Endothelial cell of umbilical vein (primary cell): ENCODE measurements around the gene SMARCC2. TPM values are rescaled to one million over a fixed set of nuclear protein-coding genes. Genes with fewer than 3 reads are reported as not detected.

Experiments
- BruUV-seq: library from RNA; stranded (reverse); fragments of 400-500 nt; replicated peaks from 2 replicates; lab custom pipeline; 2021; lab: Mats Ljungman, UMichigan
- CTCF ChIA-PET: fragments of 300-600, 350-600 bp; sonication (Branson Sonifier 250); formaldehyde crosslinking; loops from one replicate; lab custom pipeline; 2021; ENCODE audit warnings: antibody characterized with exemption, inconsistent platforms; lab: Charles Lee
- POLR2A ChIA-PET: fragments of 300-600, 350-600 bp; sonication (Branson Sonifier 250); formaldehyde crosslinking; loops from one replicate; lab custom pipeline; 2021; ENCODE audit warnings: antibody characterized with exemption, inconsistent platforms; lab: Charles Lee
- DNase-seq: peaks from one replicate; pipeline ENCODE4 v3.0.0-alpha.2; 2011; ENCODE audit warnings: low read depth, low spot score
- FAIRE-seq: peaks from 2 replicates; lab custom pipeline; 2011; peaks lifted over from hg19 to GRCh38; lab: Jason Lieb, UNC
- H2AFZ ChIP-seq: 2 replicates; pipeline ENCODE4 v1.6.0; 2012; ENCODE audit warnings: low read depth, low read length, control low read depth, inconsistent platforms
- H3K27ac ChIP-seq: 2 replicates; pipeline ENCODE4 v1.5.1; 2011; ENCODE audit warnings: low read depth, mild to moderate bottlenecking, control low read depth, low read length, moderate library complexity; ENCODE audit not compliant: insufficient read depth
- H3K27me3 ChIP-seq, 2 experiments: 2 replicates each; pipeline versions ENCODE4 v1.6.0 to v1.6.1; 2011; ENCODE audit warnings: low read length in 2 of 2, mixed read lengths in 1 of 2; ENCODE audit not compliant: control insufficient read depth in 2 of 2, insufficient read depth in 2 of 2
- H3K36me3 ChIP-seq, 2 experiments: 2 replicates in 1 of 2; 3 replicates in 1 of 2; pipeline ENCODE4 v1.5.1; 2011; ENCODE audit warnings: low read length in 2 of 2, mild to moderate bottlenecking in 1 of 2, moderate library complexity in 1 of 2; ENCODE audit not compliant: control insufficient read depth in 2 of 2, insufficient read depth in 2 of 2; ENCODE audit errors: extremely low read depth in 1 of 2
- H3K4me1 ChIP-seq: 3 replicates; pipeline ENCODE4 v1.5.1; 2011; ENCODE audit warnings: mild to moderate bottlenecking, low read length; ENCODE audit not compliant: control insufficient read depth, insufficient read depth; ENCODE audit errors: extremely low read depth
- H3K4me2 ChIP-seq: 2 replicates; pipeline ENCODE4 v1.6.1; 2011; ENCODE audit warnings: low read length, control low read depth, mixed read lengths; ENCODE audit not compliant: insufficient read depth
- H3K4me3 ChIP-seq, 3 experiments: fragments of 200-600 bp in 1 of 3; sonication (generic), shearing (Covaris generic) in 1 of 3; replicated peaks in 1 of 3; 2 replicates each; pipeline ENCODE4 v1.5.1; 2011 to 2016; ENCODE audit warnings: control low read depth in 3 of 3, low read length in 3 of 3, mild to moderate bottlenecking in 2 of 3, inconsistent platforms in 1 of 3, low read depth in 1 of 3, moderate library complexity in 1 of 3; ENCODE audit not compliant: insufficient read depth in 1 of 3
- H3K79me2 ChIP-seq: 2 replicates; pipeline ENCODE4 v1.6.0; 2012; ENCODE audit warnings: low read length, inconsistent platforms; ENCODE audit not compliant: control insufficient read depth, insufficient read depth
- H3K9ac ChIP-seq: replicated peaks from 2 replicates; pipeline ENCODE3; 2011; ENCODE audit warnings: low read length, control low read depth; ENCODE audit not compliant: insufficient read depth; ENCODE audit errors: extremely low read depth
- H3K9me1 ChIP-seq: replicated peaks from 3 replicates; pipeline ENCODE4 v1.6.0; 2011; ENCODE audit warnings: mild to moderate bottlenecking, low read length; ENCODE audit not compliant: control insufficient read depth, insufficient read depth; ENCODE audit errors: extremely low read depth
- H3K9me3 ChIP-seq: replicated peaks from 2 replicates; pipeline ENCODE4 v1.5.1; 2012; ENCODE audit warnings: low read length, inconsistent platforms; ENCODE audit not compliant: control insufficient read depth, insufficient read depth
- H4K20me1 ChIP-seq: replicated peaks from 2 replicates; pipeline ENCODE3; 2011; ENCODE audit warnings: mild to moderate bottlenecking, low read length; ENCODE audit not compliant: control insufficient read depth, insufficient read depth; ENCODE audit errors: extremely low read depth
- CTCF ChIP-seq, 2 donors: IDR thresholded peaks; 1 replicate in 1 of 2; 2 replicates in 1 of 2; pipeline ENCODE4 v1.5.1; 2011; ENCODE audit warnings: low read length in 2 of 2, mild to moderate bottlenecking in 2 of 2, moderate library complexity in 2 of 2, control low read depth in 1 of 2, inconsistent platforms in 1 of 2, low read depth in 1 of 2; ENCODE audit not compliant: insufficient read depth in 1 of 2; ENCODE audit errors: extremely low read depth in 1 of 2
- EZH2 ChIP-seq: IDR thresholded peaks from 2 replicates; pipeline ENCODE4 v1.6.1; 2012; ENCODE audit warnings: borderline replicate concordance, low read depth, mild to moderate bottlenecking, moderate library complexity, low read length, inconsistent platforms; ENCODE audit not compliant: severe bottlenecking
- FOS ChIP-seq: IDR thresholded peaks from 2 replicates; pipeline ENCODE4 v1.6.1; 2011; ENCODE audit warnings: mild to moderate bottlenecking, low read length, moderate library complexity, borderline replicate concordance; ENCODE audit not compliant: insufficient read depth
- GATA2 ChIP-seq: IDR thresholded peaks from 2 replicates; pipeline ENCODE4 v1.7.0; 2011; ENCODE audit warnings: low read depth, mild to moderate bottlenecking, moderate library complexity, mixed read lengths, low read length; ENCODE audit not compliant: insufficient read length, insufficient read depth
- JUN ChIP-seq: IDR thresholded peaks from 2 replicates; pipeline ENCODE4 v1.6.1; 2011; ENCODE audit warnings: borderline replicate concordance, low read depth; ENCODE audit not compliant: insufficient read length, insufficient read depth
- MAX ChIP-seq: IDR thresholded peaks from 2 replicates; pipeline ENCODE4 v1.6.1; 2011; ENCODE audit not compliant: insufficient read depth, insufficient read length
- MYC ChIP-seq: IDR thresholded peaks from one replicate; pipeline ENCODE4 v1.6.1; 2011; ENCODE audit warnings: mild to moderate bottlenecking, low read depth, low read length
- POLR2A ChIP-seq: IDR thresholded peaks from 2 replicates; pipeline ENCODE4 v1.6.1; 2012; ENCODE audit warnings: low read depth, mild to moderate bottlenecking, control low read depth, low read length
- POLR2AphosphoS5 ChIP-seq: IDR thresholded peaks from 2 replicates; pipeline ENCODE4 v1.6.1; 2012; ENCODE audit warnings: low read depth, mild to moderate bottlenecking, control low read depth, low read length, moderate library complexity; ENCODE audit not compliant: insufficient read depth
- dilution Hi-C: fragments of 300-500 bp; cut with MboI; formaldehyde crosslinking; loops from one replicate; pipeline ENCODE4 v1.15.0; 2019; ENCODE audit warnings: low sequenced_read_pairs; ENCODE audit not compliant: extremely low pct_ligation_motif_present
- intact Hi-C: fragments of 100-400 bp; cut with micrococcal nuclease; formaldehyde crosslinking; loops from one replicate; pipeline ENCODE4 v1.10.0; 2022
- polyA plus RNA-seq, 4 experiments: library from polyadenylated mRNA; depleted of rRNA in 3 of 4; stranded (reverse) in 3 of 4; unstranded in 1 of 4; fragments of >200 nt; gene quantifications; 2 replicates each; pipeline versions ENCODE4 v1.2.1 to v1.2.3, GENCODE V29; 2011 to 2012; ENCODE audit warnings: missing spikeins in 1 of 4
- total RNA-seq: library from RNA; stranded (reverse); gene quantifications from 2 replicates; pipeline ENCODE4 v1.2.3, GENCODE V29; 2021

SMARCC2 gene
- total and polyA plus RNA-seq, 2 donors (not counting 3 experiments of a cell fraction or from before 2014, with no cell fraction given) = 51.9 to 121 TPM

GRCh38 chr12:56152132-56152755 is 37.0 kb downstream of the SMARCC2 start, which contains the start of gene MYL6B:
Gene MYL6B (plus strand): TSS chr12:56152587. CDS start chr12:56153919, 1,332 bp downstream.
- Histone ChIP-seq H3K4me2 (peak within 1 kb of the TSS; percentile 71), H3K79me2 (peaks cover 4% of the 10 kb centered on the region), H3K27me3 (no peaks in the 10 kb centered on the region), H3K36me3 (peaks cover 0 to 7% of the 10 kb centered on the region in 2 experiments), H4K20me1 (no peaks in the 10 kb centered on the region), H2AFZ (peak within 1 kb of the TSS; percentile 63), H3K9me3 (no peaks in the 10 kb centered on the region), H3K27ac (peak within 1 kb of the TSS; percentile 51), H3K9me1 (no peaks in the 10 kb centered on the region), H3K4me3 (peak within 1 kb of the TSS; percentile 60 to 78 (median 71)), H3K9ac (peak within 1 kb of the TSS; percentile 76), H3K4me1 (peaks cover 17% of the 10 kb centered on the region)
- FAIRE-seq (peak; percentile 98), DNase-seq (peak; percentile 91)
- intact Hi-C loops (loop anchor here (1.0 kb wide), 1 partner anchor 24 kb away; the partner anchor contains the start of gene ESYT1), dilution Hi-C loops (no loop called here)
- no TSS peak for BruUV-seq
- ChIA-PET POLR2A (no interaction called here), CTCF (interaction anchor here (1.4 to 1.8 kb wide), 3 partner anchors 9 to 37 kb away, joined by 4 to 5 read pairs (median 5); partner anchors contain the start of genes ESYT1 and SMARCC2)
- peak; percentile 35 for TF ChIP-seq JUN
- TF ChIP-seq POLR2AphosphoS5 = peak; percentile 56
- TF ChIP-seq CTCF (IDR thresholded peaks at IDR 0.05; ENCODE audit: extremely low read depth in 1 of 2, insufficient read depth in 1 of 2, low read depth in 1 of 2, low read length in 2 of 2) = no peak
- TF ChIP-seq MYC = peak; percentile 79
- peak; percentile 50 for TF ChIP-seq POLR2A
- no peak for TF ChIP-seq GATA2
- TF ChIP-seq FOS = peak; percentile 88
- TF ChIP-seq EZH2 = no peak
- TF ChIP-seq MAX = no peak
